ENCODE data around the gene ETV7.
A peak's percentile ranks its signal among the peaks of the same experiment; 100 is the strongest.

GRCh38 chr6:36358226-36358915 lies 29.1 kb downstream of the ETV7 start:
- TF ChIP-seq POLR2A (IDR thresholded peaks at IDR 0.05): no peak
- TF ChIP-seq CTCF (IDR thresholded peaks at IDR 0.05): no peak
- peak in 1 of 4 donors; percentile 34 for TF ChIP-seq POLR2AphosphoS5 (IDR thresholded peaks at IDR 0.05)
- no peak for TF ChIP-seq EP300 (IDR thresholded peaks at IDR 0.05)

Data from sigmoid colon (tissue), 4 donors.